ENCODE data around the gene ACSBG1. TPM values are rescaled to one million over a fixed set of nuclear protein-coding genes. Genes with fewer than 3 reads are reported as not detected.

Gene ACSBG1
- total and polyA plus RNA-seq, 2 of the 8 experiments (the other 6 are each of a cell fraction or from before 2014, with no cell fraction given), result 5.4 to 7.1 TPM

DNA sequence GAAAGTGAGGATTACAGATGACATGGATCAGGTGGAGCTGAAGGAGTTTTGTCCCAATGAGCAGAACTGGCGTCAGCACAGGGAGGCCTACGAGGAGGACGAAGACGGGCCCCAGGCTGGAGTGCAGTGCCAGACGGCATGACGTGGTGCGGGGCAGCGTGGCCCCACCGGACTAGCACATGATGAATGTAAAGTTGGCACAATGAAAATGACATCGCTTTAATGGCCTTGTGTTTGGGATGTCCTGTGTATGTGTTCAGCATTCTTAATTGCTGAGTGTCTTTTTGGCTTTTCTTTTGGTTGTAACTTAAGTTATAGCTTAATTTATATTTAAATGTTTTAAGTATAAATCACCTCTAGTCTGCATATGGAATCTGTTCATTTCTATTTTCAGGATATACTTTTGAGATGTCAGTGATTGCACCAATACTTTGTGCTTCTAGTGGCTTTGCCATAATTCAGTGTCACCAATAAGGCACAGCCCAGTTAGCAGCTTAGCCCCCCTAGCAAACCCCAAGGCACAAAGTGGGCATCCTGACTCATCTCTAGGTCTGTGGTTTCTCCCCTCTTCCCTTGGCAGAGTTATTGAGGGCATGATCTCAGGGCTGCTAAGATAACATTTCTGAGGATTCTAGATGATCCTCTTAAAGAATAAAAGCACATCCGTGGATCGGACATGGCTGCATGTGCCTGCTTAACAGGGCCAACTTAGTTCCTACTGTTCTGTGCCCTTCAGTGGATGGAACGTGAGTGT lies 46.1 kb upstream of the ACSBG1 start (continued):
- TF ChIP-seq TEAD4 (IDR thresholded peaks at IDR 0.05; ENCODE audit: low read depth, low read length) (no peak), CREB1 (IDR thresholded peaks at IDR 0.05) (no peak)

Data from H1 (cell line).